A673 (cell line): ENCODE data around the gene F2. TPM values are rescaled to one million over a fixed set of nuclear protein-coding genes. Genes with fewer than 3 reads are reported as not detected.
A peak's percentile ranks its signal among the peaks of the same experiment; 100 is the strongest.

Source experiments
- BruUV-seq: library from RNA; stranded (reverse); fragments of 400-500 nt; replicated peaks from 2 replicates; lab custom pipeline; 2021; lab: Mats Ljungman, UMichigan
- CTCF ChIA-PET: fragments of 300-600 bp; sonication (Branson Sonifier 250); formaldehyde crosslinking; loops from one replicate; lab custom pipeline; 2022; ENCODE audit warnings: antibody characterized with exemption; lab: Charles Lee
- POLR2A ChIA-PET: fragments of 300-600 bp; sonication (Branson Sonifier 250); formaldehyde crosslinking; loops from one replicate; lab custom pipeline; 2022; ENCODE audit warnings: antibody characterized with exemption; ENCODE audit not compliant: low non-redundant PET; lab: Charles Lee
- DNase-seq: peaks from one replicate; pipeline ENCODE4 v3.0.0-alpha.2; 2015; ENCODE audit warnings: low spot score
- H3K27ac ChIP-seq: fragments of 200-600 bp; sonication (generic); 2 replicates; pipeline ENCODE4 v1.5.1; 2016; ENCODE audit warnings: mixed run types, low read depth, mild to moderate bottlenecking, mixed read lengths, antibody characterized with exemption, low read length; ENCODE audit not compliant: poor library complexity, severe bottlenecking
- H3K27me3 ChIP-seq: fragments of 200-600 bp; sonication (generic); replicated peaks from 2 replicates; pipeline ENCODE4 v1.6.1; 2017; ENCODE audit warnings: mixed run types, low read depth, mild to moderate bottlenecking, mixed read lengths, antibody characterized with exemption, low read length; ENCODE audit not compliant: insufficient read depth, poor library complexity
- H3K36me3 ChIP-seq: fragments of 200-600 bp; sonication (generic); 2 replicates; pipeline ENCODE4 v1.6.1; 2016; ENCODE audit warnings: mixed run types, mild to moderate bottlenecking, mixed read lengths, antibody characterized with exemption, low read length; ENCODE audit not compliant: insufficient read depth, poor library complexity, severe bottlenecking
- H3K4me1 ChIP-seq: fragments of 200-600 bp; sonication (generic); 2 replicates; pipeline ENCODE4 v1.6.1; 2017; ENCODE audit warnings: mixed run types, mild to moderate bottlenecking, mixed read lengths, antibody characterized with exemption, low read length; ENCODE audit not compliant: insufficient read depth, poor library complexity, severe bottlenecking
- H3K4me3 ChIP-seq: fragments of 200-600 bp; sonication (generic); 2 replicates; pipeline ENCODE4 v1.5.1; 2016; ENCODE audit warnings: low read depth, mixed run types, mild to moderate bottlenecking, mixed read lengths, low read length; ENCODE audit not compliant: poor library complexity, severe bottlenecking
- H3K9me3 ChIP-seq: fragments of 200-600 bp; sonication (generic); 2 replicates; pipeline ENCODE4 v1.6.1; 2016; ENCODE audit warnings: mixed run types, low read depth, mild to moderate bottlenecking, mixed read lengths, antibody characterized with exemption, low read length; ENCODE audit not compliant: poor library complexity, severe bottlenecking
- CTCF ChIP-seq: fragments of 300-800, 200-600 bp; sonication (generic); conservative IDR thresholded peaks from 2 replicates; pipeline ENCODE4 v1.5.1; 2017; ENCODE audit warnings: low read depth, mild to moderate bottlenecking, antibody characterized with exemption, low read length, moderate library complexity, mixed read lengths
- EZH2 ChIP-seq: fragments of 200-600 bp; sonication (generic); IDR thresholded peaks from 2 replicates; pipeline ENCODE4 v1.6.1; 2017; ENCODE audit warnings: borderline replicate concordance, low read depth, mild to moderate bottlenecking, mixed read lengths, antibody characterized with exemption, low read length; ENCODE audit not compliant: poor library complexity, severe bottlenecking
- intact Hi-C: fragments of 100-400 bp; cut with micrococcal nuclease; formaldehyde crosslinking; loops from one replicate; pipeline ENCODE4 v1.10.0; 2022; ENCODE audit not compliant: unreplicated experiment
- microRNA-seq: library from miRNA; unstranded; fragments of <30 nt; microRNA quantifications from one replicate; pipeline ENCODE4 v1.2.0, GENCODE V29; 2021
- total RNA-seq: library from RNA; stranded (reverse); gene quantifications from 2 replicates; pipeline ENCODE4 v1.2.3, GENCODE V29; 2021

Gene F2
- total RNA-seq, 1 experiment from 2014 or later, result not detected

- POLR2A ChIA-PET, result no interaction called here
- Histone ChIP-seq H3K4me1 (no peaks in the 10 kb centered on the region), H3K27me3 (no peaks in the 10 kb centered on the region), H3K27ac (no peak overlapping the region), H3K36me3 (peaks cover 93% of the 10 kb centered on the region), H3K9me3 (no peaks in the 10 kb centered on the region), H3K4me3 (no peak overlapping the region)
- TF ChIP-seq CTCF, result no peak
- no peak for TF ChIP-seq EZH2
- BruUV-seq, result no TSS peak
- CTCF ChIA-PET, result no interaction called here
- intact Hi-C loops, result no loop called here
- no peak for DNase-seq
These were observed 59.4 kb downstream of the F2 start for GRCh38 chr11:46778416-46778815.

Small RNAs within 50 kb of the gene (microRNA-seq; reads per million reads assigned to microRNA genes)
- 50.2 reads per million, percentile 56 among the genes with 10 or more reads in this experiment for gene MIR5582

Other genes starting within 250 kb of the F2 start
- gene AMBRA1, start 125.2 kb upstream of the F2 start, total RNA-seq, result 69.9 and 78.1 TPM in 2 replicates
- gene HARBI1, start 102.0 kb upstream of the F2 start, total RNA-seq, result 10.1 and 11.6 TPM in 2 replicates
- 155 and 158 TPM in 2 replicates for gene ATG13, start 101.7 kb upstream of the F2 start, total RNA-seq
- gene ARHGAP1, start 18.6 kb upstream of the F2 start, total RNA-seq, result 89.3 and 92.8 TPM in 2 replicates
- 33.9 and 40.1 TPM in 2 replicates for gene ZNF408, start 18.2 kb upstream of the F2 start, total RNA-seq
- 572 and 581 TPM in 2 replicates for gene CKAP5, start 127.1 kb downstream of the F2 start, total RNA-seq
- 31.8 and 39.6 TPM in 2 replicates for gene LRP4, start 199.3 kb downstream of the F2 start, total RNA-seq
- 79.3 and 89.7 TPM in 2 replicates for gene CSTPP1, start 217.5 kb downstream of the F2 start, total RNA-seq